GM19023 (cell line): ENCODE data around the gene SPEG.

Source experiments
- ATAC-seq: cut with Tn5 transposase; IDR thresholded peaks from one replicate; pipeline ENCODE4 v1.9.1; 2021; ENCODE audit warnings: mild to moderate bottlenecking, moderate library complexity; ENCODE audit not compliant: unreplicated experiment

Gene SPEG

GRCh38 chr2:219441451-219442255 is 7.0 kb downstream of the SPEG start:
- no peak for ATAC-seq

GRCh38 chr2:219442256-219443015 is 7.8 kb downstream of the SPEG start:
- ATAC-seq = no peak

GRCh38 chr2:219443016-219443696 is 8.5 kb downstream of the SPEG start:
- ATAC-seq = no peak

- no peak for ATAC-seq
Observed at GRCh38 chr2:219443697-219444023, 9.0 kb downstream of the SPEG start.

GRCh38 chr2:219444566-219445091 is 10.0 kb downstream of the SPEG start:
- no peak for ATAC-seq

- no peak for ATAC-seq
Observed at GRCh38 chr2:219445220-219445640, 10.6 kb downstream of the SPEG start.

GRCh38 chr2:219446101-219446504 is 11.5 kb downstream of the SPEG start:
- no peak for ATAC-seq

- ATAC-seq = no peak
Observed at GRCh38 chr2:219446689-219447088, 12.0 kb downstream of the SPEG start.

DNA sequence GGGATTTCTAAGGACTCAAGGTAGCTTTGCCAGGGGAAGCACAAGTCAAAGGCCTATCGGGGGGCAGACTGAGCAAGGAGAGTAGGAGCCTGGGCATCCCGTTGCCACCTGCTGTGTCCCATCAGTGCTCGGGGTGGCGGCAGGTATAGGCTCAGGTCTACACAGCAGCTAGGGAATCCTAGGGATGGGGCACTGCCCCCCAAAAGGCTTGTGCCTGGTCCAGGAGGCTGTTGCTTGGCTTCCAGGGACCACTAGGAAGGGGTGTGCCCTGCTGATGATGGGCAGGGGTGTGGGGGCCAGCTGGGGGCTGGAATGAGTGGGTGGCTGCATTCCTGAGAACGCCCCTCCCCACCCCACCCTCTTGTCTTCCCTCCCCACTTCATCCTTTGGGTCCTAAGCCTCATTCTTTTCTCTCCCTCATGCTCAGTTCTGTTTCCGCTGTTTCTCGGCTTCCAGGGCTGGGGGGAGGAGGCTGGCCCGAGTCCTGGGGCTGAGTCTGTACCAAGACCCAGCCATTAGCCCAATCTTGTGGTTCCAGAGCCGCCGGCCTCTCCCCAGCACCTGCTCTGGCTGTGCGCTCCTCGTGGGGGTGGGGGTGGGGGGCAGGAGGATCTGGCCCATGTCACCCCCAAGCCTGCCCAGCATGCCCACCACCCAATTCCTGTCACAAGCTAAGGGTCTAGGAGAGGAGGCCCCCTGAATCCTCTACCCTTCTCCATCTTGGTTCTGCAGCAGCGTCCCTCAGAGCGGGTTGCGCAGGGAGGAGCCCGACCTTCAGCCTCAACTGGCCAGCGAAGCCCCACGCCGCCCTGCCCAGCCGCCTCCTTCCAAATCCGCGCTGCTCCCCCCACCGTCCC is 12.8 kb downstream of the SPEG start:
- no peak for ATAC-seq

- no peak for ATAC-seq
Observed at GRCh38 chr2:219448099-219448775, 13.6 kb downstream of the SPEG start.

GRCh38 chr2:219448776-219449341 is 14.2 kb downstream of the SPEG start:
- ATAC-seq = no peak

DNA sequence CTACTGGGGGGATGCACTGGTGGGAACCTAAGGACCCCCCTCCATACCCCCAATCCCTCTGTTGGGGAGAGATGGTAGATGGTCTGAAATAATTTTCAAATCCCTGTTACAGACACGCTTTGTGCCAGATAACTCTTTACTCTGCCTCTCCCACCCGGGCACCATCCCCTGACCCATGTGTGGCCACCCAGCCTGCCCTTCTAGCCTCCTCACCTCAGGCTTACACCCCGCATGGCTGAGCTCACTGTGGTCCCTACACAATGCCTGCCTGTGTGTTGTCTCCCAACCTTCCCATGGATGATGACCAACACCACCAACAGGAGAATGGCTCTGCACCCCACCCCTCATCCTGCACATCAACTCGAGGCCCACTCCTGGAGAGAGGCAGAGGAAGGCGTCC is 15.0 kb downstream of the SPEG start:
- ATAC-seq = no peak

DNA sequence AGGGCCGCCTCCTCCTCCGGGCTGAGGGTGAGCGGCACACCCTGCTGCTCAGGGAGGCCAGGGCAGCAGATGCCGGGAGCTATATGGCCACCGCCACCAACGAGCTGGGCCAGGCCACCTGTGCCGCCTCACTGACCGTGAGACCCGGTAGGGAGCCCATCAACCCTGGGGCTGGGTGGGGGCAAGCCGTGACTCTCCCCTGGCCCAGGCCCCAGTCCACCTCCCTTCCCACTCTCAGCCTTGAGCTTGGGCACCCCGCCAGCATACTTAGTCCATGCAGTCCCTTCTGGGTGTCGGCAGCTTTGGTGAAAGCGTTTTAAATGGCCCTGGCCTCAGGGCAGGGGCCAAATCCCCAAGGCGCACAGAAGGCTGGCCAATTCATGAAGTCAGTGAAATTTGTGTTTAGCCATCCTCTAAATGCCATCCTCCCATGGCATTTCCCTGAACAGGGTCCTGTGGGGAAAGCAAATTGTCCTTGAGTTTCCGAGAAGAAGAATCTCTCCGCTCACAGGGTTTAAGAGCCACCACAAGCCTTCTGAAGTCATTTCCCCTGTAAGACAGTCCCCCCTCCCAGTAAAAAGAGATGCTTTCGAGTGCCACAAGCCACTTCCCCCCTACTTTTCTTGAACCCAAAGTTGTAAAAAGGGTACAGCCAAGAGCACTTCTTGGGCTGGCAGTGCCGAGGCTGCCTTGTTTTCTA is 17.2 kb downstream of the SPEG start:
- ATAC-seq = no peak

DNA sequence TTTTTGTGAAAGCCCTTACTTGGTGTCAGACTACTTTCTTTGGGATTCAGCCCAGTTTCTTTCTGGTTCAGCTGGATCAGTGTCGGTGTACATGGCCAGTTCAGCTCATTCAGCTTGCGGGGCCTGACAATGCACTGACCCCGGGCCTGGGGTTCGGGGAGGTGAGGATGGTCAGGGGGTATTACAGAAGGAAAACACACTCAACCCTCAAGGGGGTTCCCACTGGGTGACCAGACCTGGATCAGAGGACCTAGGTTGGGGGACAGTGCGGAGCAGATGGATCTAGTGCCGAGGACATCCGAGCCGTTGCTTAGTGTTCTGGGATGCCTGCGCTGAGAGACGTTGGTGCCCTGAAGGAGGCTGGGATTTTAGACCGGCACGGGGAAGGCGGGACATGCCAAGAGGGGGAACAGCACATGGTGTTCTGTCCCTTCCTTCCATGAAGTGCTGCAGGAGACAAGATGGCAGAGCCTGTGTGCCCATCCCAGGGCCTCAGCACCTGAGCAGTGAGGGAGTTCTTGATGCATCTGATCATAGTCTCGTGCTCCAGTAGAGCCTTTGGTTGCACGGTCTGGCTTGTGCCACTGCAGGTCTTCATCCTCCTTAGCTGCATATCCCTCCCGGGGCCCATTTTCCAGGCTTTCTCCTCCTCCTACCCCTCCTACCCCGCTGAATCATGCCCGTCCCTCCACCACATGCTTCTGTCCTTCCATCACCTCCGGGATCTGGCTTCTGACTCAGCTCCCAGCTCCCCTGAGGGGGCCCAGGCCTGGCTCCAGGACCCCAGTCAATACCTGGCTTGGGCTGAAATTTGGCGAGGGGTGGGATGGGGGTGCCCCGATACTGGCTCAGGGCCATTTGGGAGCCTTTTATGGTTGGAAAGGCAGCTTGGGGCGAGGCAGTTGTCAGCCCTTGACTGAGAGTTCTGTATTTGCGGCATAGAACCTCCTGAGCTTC is 18.0 kb downstream of the SPEG start:
- no peak for ATAC-seq

GRCh38 chr2:219453671-219454590 is 19.3 kb downstream of the SPEG start:
- no peak for ATAC-seq

- no peak for ATAC-seq
Observed at GRCh38 chr2:219455581-219455980, 20.9 kb downstream of the SPEG start.

- ATAC-seq = no peak
Observed at GRCh38 chr2:219457784-219458369, 23.2 kb downstream of the SPEG start.
